Measurements from ENCODE around the gene TCF7L2. TPM values are rescaled to one million over a fixed set of nuclear protein-coding genes. Genes with fewer than 3 reads are reported as not detected.

Gene TCF7L2
- total and polyA plus RNA-seq, 9 of the 15 experiments (the other 6 are each of a cell fraction or from before 2014, with no cell fraction given) = 0.32 to 2.8 (median 0.92) TPM

DNA sequence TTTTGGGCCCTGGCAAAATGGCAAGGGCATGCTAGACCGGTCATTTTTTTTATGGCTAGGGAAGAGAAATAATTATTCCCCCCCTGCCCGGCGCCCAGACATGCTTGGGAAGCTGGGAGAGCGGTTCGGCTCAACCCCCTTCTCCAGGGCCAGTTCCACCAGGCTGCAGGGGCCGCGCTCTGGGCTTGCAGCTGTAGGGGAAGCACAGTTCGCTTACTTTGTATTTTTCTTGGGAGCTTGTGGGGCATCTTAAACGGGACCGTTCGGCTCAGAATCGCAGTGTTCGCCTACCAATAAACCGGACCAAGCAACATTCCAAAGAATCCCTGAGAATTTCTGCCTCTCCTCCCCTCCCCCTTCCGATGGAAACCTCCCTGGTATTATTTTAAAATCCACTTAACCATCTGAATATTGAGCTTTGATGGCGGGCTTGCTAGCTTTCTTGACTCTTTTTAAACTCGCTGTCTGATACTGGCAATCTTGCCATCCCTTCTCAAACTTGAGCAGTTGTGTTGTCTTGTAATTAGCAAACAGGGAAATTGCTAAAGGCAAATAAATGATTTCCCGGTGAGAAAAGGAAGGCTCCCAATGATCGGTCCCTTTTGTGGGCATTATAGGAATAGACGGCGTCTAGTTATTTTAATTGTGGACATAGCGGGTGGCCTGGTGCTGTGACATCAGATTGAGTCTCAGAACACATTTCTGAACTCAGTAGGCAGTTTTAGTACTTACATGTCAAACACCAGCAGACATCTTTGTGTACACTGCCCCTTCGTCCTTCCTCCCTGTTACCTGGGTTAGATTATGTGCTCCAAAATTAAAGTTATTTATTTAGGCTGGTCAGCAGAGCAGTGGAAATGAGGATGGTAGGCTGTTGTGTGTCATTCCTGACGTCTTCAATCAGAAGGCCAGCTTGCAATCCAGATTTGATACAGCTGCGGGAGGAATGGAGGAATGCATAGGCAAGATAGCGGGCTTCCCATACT is 3.4 kb downstream of the TCF7L2 start:
- ChIA-PET CTCF (ENCODE audit: low intra/inter-chr PET ratio) (no interaction called here), POLR2A (interaction anchor here (0.7 kb wide), 1 partner anchor 45 kb away, joined by 3 read pairs; no protein-coding TSS in a partner anchor)
- H3K4me1 ChIP-seq (replicated peaks in 1 of 2; ENCODE audit: control insufficient read depth in 2 of 2, insufficient read depth in 2 of 2, low read length in 2 of 2) = peaks cover 10 to 11% of the 10 kb centered on the region in 2 experiments; a peak in 4 of 5 replicates
- H3K79me2 ChIP-seq (ENCODE audit: control insufficient read depth, insufficient read depth, low read length) = peaks cover 4% of the 10 kb centered on the region; the same call in 2 of the 3 replicates
- H3K9me1 ChIP-seq (ENCODE audit: control insufficient read depth, insufficient read depth, low read length) = no peaks in the 10 kb centered on the region
- no peaks in the 10 kb centered on the region for H3K36me3 ChIP-seq (ENCODE audit: control insufficient read depth, insufficient read depth, low read length)
- no peaks in the 10 kb centered on the region; a peak in 1 of 5 replicates for H3K27me3 ChIP-seq (ENCODE audit: control insufficient read depth in 2 of 2, insufficient read depth in 2 of 2, low read length in 2 of 2)
- no peak overlapping the region for H3K27ac ChIP-seq (ENCODE audit: extremely low read depth, low read depth, low read length)
- no peak overlapping the region for H3K4me3 ChIP-seq
- WGBS (ENCODE audit: insufficient coverage, low coverage, missing lambda C conversion rate) = 44% methylated on average over 17 of the region's 26 CpGs
- no peaks in the 10 kb centered on the region for H3K9me3 ChIP-seq (replicated peaks; ENCODE audit: control insufficient read depth, insufficient read depth, low read depth, low read length)
- H2AFZ ChIP-seq (ENCODE audit: low read depth, low read length) = no peak overlapping the region
- FAIRE-seq = no peak
- ATAC-seq = no peak
- TSS peak; percentile 33 for BruUV-seq (replicated peaks)
- intact Hi-C loops (cut with micrococcal nuclease) = loop anchor here (5.0 kb wide), 1 partner anchor 109 kb away; no protein-coding TSS in a partner anchor
- H3K9ac ChIP-seq (ENCODE audit: insufficient read depth in 1 of 2, low read depth in 2 of 2, low read length in 2 of 2) = no peak overlapping the region
- DNase-seq (ENCODE audit: extremely low read depth in 1 of 4, low spot score in 3 of 4) = no peak
- in situ Hi-C loops (cut with MboI) = no loop called here
- TF ChIP-seq, protein P1, sequence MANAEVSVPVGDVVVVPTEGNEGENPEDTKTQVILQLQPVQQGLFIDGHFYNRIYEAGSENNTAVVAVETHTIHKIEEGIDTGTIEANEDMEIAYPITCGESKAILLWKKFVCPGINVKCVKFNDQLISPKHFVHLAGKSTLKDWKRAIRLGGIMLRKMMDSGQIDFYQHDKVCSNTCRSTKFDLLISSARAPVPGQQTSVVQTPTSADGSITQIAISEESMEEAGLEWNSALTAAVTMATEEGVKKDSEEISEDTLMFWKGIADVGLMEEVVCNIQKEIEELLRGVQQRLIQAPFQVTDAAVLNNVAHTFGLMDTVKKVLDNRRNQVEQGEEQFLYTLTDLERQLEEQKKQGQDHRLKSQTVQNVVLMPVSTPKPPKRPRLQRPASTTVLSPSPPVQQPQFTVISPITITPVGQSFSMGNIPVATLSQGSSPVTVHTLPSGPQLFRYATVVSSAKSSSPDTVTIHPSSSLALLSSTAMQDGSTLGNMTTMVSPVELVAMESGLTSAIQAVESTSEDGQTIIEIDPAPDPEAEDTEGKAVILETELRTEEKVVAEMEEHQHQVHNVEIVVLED (CRISPR knock-in tag; IDR thresholded peaks at IDR 0.05) = no peak
- no peak for TF ChIP-seq ZZZ3 (IDR thresholded peaks at IDR 0.05)
- TF ChIP-seq, protein P2, sequence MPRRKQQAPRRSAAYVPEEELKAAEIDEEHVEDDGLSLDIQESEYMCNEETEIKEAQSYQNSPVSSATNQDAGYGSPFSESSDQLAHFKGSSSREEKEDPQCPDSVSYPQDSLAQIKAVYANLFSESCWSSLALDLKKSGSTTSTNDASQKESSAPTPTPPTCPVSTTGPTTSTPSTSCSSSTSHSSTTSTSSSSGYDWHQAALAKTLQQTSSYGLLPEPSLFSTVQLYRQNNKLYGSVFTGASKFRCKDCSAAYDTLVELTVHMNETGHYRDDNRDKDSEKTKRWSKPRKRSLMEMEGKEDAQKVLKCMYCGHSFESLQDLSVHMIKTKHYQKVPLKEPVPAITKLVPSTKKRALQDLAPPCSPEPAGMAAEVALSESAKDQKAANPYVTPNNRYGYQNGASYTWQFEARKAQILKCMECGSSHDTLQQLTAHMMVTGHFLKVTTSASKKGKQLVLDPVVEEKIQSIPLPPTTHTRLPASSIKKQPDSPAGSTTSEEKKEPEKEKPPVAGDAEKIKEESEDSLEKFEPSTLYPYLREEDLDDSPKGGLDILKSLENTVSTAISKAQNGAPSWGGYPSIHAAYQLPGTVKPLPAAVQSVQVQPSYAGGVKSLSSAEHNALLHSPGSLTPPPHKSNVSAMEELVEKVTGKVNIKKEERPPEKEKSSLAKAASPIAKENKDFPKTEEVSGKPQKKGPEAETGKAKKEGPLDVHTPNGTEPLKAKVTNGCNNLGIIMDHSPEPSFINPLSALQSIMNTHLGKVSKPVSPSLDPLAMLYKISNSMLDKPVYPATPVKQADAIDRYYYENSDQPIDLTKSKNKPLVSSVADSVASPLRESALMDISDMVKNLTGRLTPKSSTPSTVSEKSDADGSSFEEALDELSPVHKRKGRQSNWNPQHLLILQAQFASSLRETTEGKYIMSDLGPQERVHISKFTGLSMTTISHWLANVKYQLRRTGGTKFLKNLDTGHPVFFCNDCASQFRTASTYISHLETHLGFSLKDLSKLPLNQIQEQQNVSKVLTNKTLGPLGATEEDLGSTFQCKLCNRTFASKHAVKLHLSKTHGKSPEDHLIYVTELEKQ (CRISPR knock-in tag; IDR thresholded peaks at IDR 0.05) = no peak
- TF ChIP-seq, protein P3, sequence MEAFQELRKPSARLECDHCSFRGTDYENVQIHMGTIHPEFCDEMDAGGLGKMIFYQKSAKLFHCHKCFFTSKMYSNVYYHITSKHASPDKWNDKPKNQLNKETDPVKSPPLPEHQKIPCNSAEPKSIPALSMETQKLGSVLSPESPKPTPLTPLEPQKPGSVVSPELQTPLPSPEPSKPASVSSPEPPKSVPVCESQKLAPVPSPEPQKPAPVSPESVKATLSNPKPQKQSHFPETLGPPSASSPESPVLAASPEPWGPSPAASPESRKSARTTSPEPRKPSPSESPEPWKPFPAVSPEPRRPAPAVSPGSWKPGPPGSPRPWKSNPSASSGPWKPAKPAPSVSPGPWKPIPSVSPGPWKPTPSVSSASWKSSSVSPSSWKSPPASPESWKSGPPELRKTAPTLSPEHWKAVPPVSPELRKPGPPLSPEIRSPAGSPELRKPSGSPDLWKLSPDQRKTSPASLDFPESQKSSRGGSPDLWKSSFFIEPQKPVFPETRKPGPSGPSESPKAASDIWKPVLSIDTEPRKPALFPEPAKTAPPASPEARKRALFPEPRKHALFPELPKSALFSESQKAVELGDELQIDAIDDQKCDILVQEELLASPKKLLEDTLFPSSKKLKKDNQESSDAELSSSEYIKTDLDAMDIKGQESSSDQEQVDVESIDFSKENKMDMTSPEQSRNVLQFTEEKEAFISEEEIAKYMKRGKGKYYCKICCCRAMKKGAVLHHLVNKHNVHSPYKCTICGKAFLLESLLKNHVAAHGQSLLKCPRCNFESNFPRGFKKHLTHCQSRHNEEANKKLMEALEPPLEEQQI (IDR thresholded peaks at IDR 0.05) = no peak
- TF ChIP-seq, protein P4, sequence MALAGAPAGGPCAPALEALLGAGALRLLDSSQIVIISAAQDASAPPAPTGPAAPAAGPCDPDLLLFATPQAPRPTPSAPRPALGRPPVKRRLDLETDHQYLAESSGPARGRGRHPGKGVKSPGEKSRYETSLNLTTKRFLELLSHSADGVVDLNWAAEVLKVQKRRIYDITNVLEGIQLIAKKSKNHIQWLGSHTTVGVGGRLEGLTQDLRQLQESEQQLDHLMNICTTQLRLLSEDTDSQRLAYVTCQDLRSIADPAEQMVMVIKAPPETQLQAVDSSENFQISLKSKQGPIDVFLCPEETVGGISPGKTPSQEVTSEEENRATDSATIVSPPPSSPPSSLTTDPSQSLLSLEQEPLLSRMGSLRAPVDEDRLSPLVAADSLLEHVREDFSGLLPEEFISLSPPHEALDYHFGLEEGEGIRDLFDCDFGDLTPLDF (CRISPR knock-in tag; IDR thresholded peaks at IDR 0.05) = no peak
- no peak for TF ChIP-seq JUND (IDR thresholded peaks at IDR 0.05; ENCODE audit: borderline replicate concordance, low read depth, low read length)
- no peak for TF ChIP-seq JUND (tag; IDR thresholded peaks at IDR 0.05; ENCODE audit: borderline replicate concordance, low read depth, low read length)
- no peak for TF ChIP-seq KLF10 (CRISPR knock-in tag; IDR thresholded peaks at IDR 0.05)
- TF ChIP-seq PHTF2 (CRISPR knock-in tag; IDR thresholded peaks at IDR 0.05) = no peak
- no peak overlapping the region for H3K4me2 ChIP-seq (ENCODE audit: insufficient read depth, low read length)
- H4K20me1 ChIP-seq (replicated peaks; ENCODE audit: control insufficient read depth, insufficient read depth, low read length) = no peaks in the 10 kb centered on the region
